H9 (cell line): ENCODE results near the gene ZNF182. TPM values are rescaled to one million over a fixed set of nuclear protein-coding genes. Genes with fewer than 3 reads are reported as not detected.
"Not testable (repeated sequence)": the region's sequence is repeated elsewhere in the genome, so short reads cannot be mapped to it uniquely, and the experiment has no call there.

Source experiments
- DNase-seq: peaks from one replicate; pipeline ENCODE4 v3.0.0-alpha.2; 2017
- H2AFZ ChIP-seq: one replicate; pipeline ENCODE4 v1.6.1; 2013; ENCODE audit warnings: mild to moderate bottlenecking, low read length, control low read depth, moderate library complexity
- H2AK5ac ChIP-seq: 2 replicates; pipeline ENCODE4 v1.6.1; 2013; ENCODE audit warnings: low read length, control low read depth, mixed read lengths; ENCODE audit not compliant: insufficient read length
- H2BK120ac ChIP-seq: one replicate; pipeline ENCODE4 v1.6.1; 2013; ENCODE audit warnings: low read depth, mild to moderate bottlenecking, low read length, control low read depth, inconsistent platforms; ENCODE audit not compliant: poor library complexity, severe bottlenecking
- H2BK12ac ChIP-seq: 2 replicates; pipeline ENCODE4 v1.6.1; 2013; ENCODE audit warnings: low read length, control low read depth, mixed read lengths, low read depth; ENCODE audit not compliant: insufficient read length
- H2BK15ac ChIP-seq: 2 replicates; pipeline ENCODE4 v1.6.1; 2013; ENCODE audit warnings: low read depth, low read length, control low read depth
- H2BK20ac ChIP-seq: one replicate; pipeline ENCODE4 v1.6.1; 2013; ENCODE audit warnings: low read depth, mild to moderate bottlenecking, low read length, control low read depth, inconsistent platforms; ENCODE audit not compliant: poor library complexity, severe bottlenecking
- H2BK5ac ChIP-seq: 2 replicates; pipeline ENCODE4 v1.6.1; 2013; ENCODE audit warnings: low read length, control low read depth, mixed read lengths; ENCODE audit not compliant: insufficient read length
- H3K14ac ChIP-seq: 2 replicates; pipeline ENCODE4 v1.6.1; 2013; ENCODE audit warnings: low read length, control low read depth; ENCODE audit not compliant: insufficient read depth
- H3K18ac ChIP-seq: 2 replicates; pipeline ENCODE4 v1.6.1; 2013; ENCODE audit warnings: low read depth, mild to moderate bottlenecking, mixed read lengths, low read length, control low read depth; ENCODE audit not compliant: insufficient read length
- H3K23ac ChIP-seq: 2 replicates; pipeline ENCODE4 v1.6.1; 2013; ENCODE audit warnings: low read length, control low read depth, mixed read lengths, low read depth; ENCODE audit not compliant: insufficient read length
- H3K23me2 ChIP-seq: 2 replicates; pipeline ENCODE4 v1.6.1; 2013; ENCODE audit warnings: low read depth, mild to moderate bottlenecking, mixed read lengths, low read length, control low read depth; ENCODE audit not compliant: insufficient read length, poor library complexity, severe bottlenecking
- H3K27ac ChIP-seq: 2 replicates; pipeline ENCODE4 v1.5.1; 2013; ENCODE audit warnings: low read length, control low read depth, mixed read lengths, low read depth; ENCODE audit not compliant: insufficient read length
- H3K27me3 ChIP-seq: 2 replicates; pipeline ENCODE4 v1.6.1; 2013; ENCODE audit warnings: low read length, control low read depth, inconsistent platforms; ENCODE audit not compliant: insufficient read depth
- H3K4ac ChIP-seq: 2 replicates; pipeline ENCODE4 v1.6.1; 2013; ENCODE audit warnings: low read depth, mild to moderate bottlenecking, control low read depth, inconsistent platforms, low read length, moderate library complexity
- H3K4me1 ChIP-seq: 2 replicates; pipeline ENCODE4 v1.6.1; 2013; ENCODE audit warnings: low read length, control low read depth, inconsistent platforms; ENCODE audit not compliant: insufficient read depth
- H3K4me2 ChIP-seq: 2 replicates; pipeline ENCODE4 v1.6.1; 2013; ENCODE audit warnings: low read length, control low read depth, mixed read lengths; ENCODE audit not compliant: insufficient read length, insufficient read depth
- H3K56ac ChIP-seq: 2 replicates; pipeline ENCODE4 v1.6.1; 2013; ENCODE audit warnings: low read depth, mild to moderate bottlenecking, mixed read lengths, low read length, control low read depth; ENCODE audit not compliant: insufficient read length
- H3K79me1 ChIP-seq: 2 replicates; pipeline ENCODE4 v1.6.1; 2013; ENCODE audit warnings: low read depth, mild to moderate bottlenecking, moderate library complexity, low read length, control low read depth, inconsistent platforms; ENCODE audit not compliant: insufficient read depth, poor library complexity, severe bottlenecking
- H3K79me2 ChIP-seq: 2 replicates; pipeline ENCODE4 v1.6.1; 2013; ENCODE audit warnings: low read length, control low read depth, inconsistent platforms; ENCODE audit not compliant: insufficient read depth
- H3K9ac ChIP-seq: 2 replicates; pipeline ENCODE4 v1.6.1; 2013; ENCODE audit warnings: low read length, control low read depth, mixed read lengths; ENCODE audit not compliant: insufficient read length; ENCODE audit errors: extremely low read depth
- H3K9me3 ChIP-seq: one replicate; pipeline ENCODE4 v1.6.1; 2013; ENCODE audit warnings: low read depth, low read length, inconsistent platforms; ENCODE audit not compliant: control insufficient read depth
- H3T11ph ChIP-seq: one replicate; pipeline ENCODE4 v1.6.1; 2013; ENCODE audit warnings: mild to moderate bottlenecking, low read length, control low read depth, inconsistent platforms
- H4K20me1 ChIP-seq: one replicate; pipeline ENCODE4 v1.6.1; 2013; ENCODE audit not compliant: control insufficient read depth, insufficient read length, insufficient read depth
- H4K5ac ChIP-seq: 2 replicates; pipeline ENCODE4 v1.6.1; 2013; ENCODE audit warnings: low read depth, mild to moderate bottlenecking, mixed read lengths, low read length, control low read depth; ENCODE audit not compliant: insufficient read length
- H4K8ac ChIP-seq: replicated peaks from 2 replicates; pipeline ENCODE4 v1.6.1; 2013; ENCODE audit warnings: low read length, control low read depth, mixed read lengths, low read depth; ENCODE audit not compliant: insufficient read length
- H4K91ac ChIP-seq: 2 replicates; pipeline ENCODE4 v1.6.1; 2013; ENCODE audit warnings: low read depth, mild to moderate bottlenecking, moderate library complexity, mixed read lengths, low read length, control low read depth; ENCODE audit not compliant: insufficient read length
- H3K27ac Mint-ChIP-seq, 3 experiments: 2 replicates in 2 of 3; 3 replicates in 1 of 3; pipeline ENCODE4 v1.8.0; 2020 to 2021; ENCODE audit warnings: mixed read lengths in 3 of 3, mild to moderate bottlenecking in 1 of 3, moderate library complexity in 1 of 3
- H3K27me3 Mint-ChIP-seq: 2 replicates; pipeline ENCODE4 v1.8.0; 2021; ENCODE audit warnings: low read depth, mild to moderate bottlenecking, moderate library complexity, mixed read lengths
- H3K36me3 Mint-ChIP-seq, 3 experiments: 2 replicates in 2 of 3; 3 replicates in 1 of 3; pipeline ENCODE4 v1.8.0; 2020 to 2021; ENCODE audit warnings: low read depth in 3 of 3, mixed read lengths in 3 of 3; ENCODE audit not compliant: insufficient read depth in 1 of 3
- H3K4me1 Mint-ChIP-seq, 2 experiments: 2 replicates each; pipeline ENCODE4 v1.8.0; 2020; ENCODE audit warnings: mixed read lengths in 2 of 2
- H3K4me3 Mint-ChIP-seq, 2 experiments: 2 replicates in 1 of 2; 3 replicates in 1 of 2; pipeline ENCODE4 v1.8.0; 2020 to 2021; ENCODE audit warnings: mild to moderate bottlenecking in 2 of 2, mixed read lengths in 2 of 2, moderate library complexity in 1 of 2
- H3K9me3 Mint-ChIP-seq, 2 experiments: 2 replicates in 1 of 2; 3 replicates in 1 of 2; pipeline ENCODE4 v1.8.0; 2020; ENCODE audit warnings: mild to moderate bottlenecking in 2 of 2, mixed read lengths in 2 of 2, moderate library complexity in 1 of 2
- WGBS: extraction: QIAGEN DNeasy Blood & Tissue Kit; methylation state at CpG from one replicate; pipeline ENCODE4 v1.1.7; 2013; ENCODE audit warnings: missing lambda C conversion rate, low lambda C conversion rate, mixed read lengths; ENCODE audit not compliant: insufficient read length; ENCODE audit errors: extremely low coverage; 5-methylcytosine and 5-hydroxymethylcytosine counted together
- total RNA-seq: library from RNA; stranded (reverse); gene quantifications from 2 replicates; pipeline ENCODE4 v1.2.1, GENCODE V29; 2021

ZNF182 gene
- total RNA-seq, 1 experiment from 2014 or later, result 7.6 TPM

DNA sequence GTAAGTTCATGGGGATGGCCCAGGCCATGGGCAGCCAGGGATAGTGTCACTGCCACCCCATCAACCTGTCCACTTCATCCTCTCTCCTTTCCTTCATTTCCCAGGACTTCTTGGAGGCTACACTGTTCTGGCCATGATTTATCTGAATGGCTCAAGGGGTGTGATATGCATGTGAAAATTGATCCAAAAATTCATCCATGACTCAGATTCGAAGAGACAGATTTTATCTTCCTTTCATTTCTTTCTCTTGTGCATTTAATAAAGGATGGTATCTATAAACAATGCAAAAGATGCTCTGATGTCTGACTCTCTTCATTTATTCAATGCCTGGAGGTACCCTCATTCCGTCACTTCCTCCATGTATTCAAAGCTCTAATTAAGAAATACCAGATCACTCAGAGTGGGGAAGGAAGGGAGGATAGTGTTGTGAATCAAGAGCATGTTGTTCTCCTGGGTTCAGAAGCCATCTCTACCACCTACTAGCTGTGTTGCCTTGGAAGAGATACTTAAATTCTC, 5.7 kb upstream of the ZNF182 start:
- not testable (repeated sequence) for H3K4ac ChIP-seq, H3K9me3 ChIP-seq, H2BK12ac ChIP-seq, H2AFZ ChIP-seq, H2BK20ac ChIP-seq, H3T11ph ChIP-seq, H4K20me1 ChIP-seq, H4K91ac ChIP-seq, H3K9ac ChIP-seq, H3K56ac ChIP-seq, H2BK120ac ChIP-seq, H3K4me1 Mint-ChIP-seq, H3K4me2 ChIP-seq, H4K8ac ChIP-seq, H3K27me3 ChIP-seq, H3K18ac ChIP-seq, H3K4me1 ChIP-seq, H3K27ac Mint-ChIP-seq, H2BK5ac ChIP-seq, H3K79me2 ChIP-seq, H3K4me3 Mint-ChIP-seq, H3K27me3 Mint-ChIP-seq, H3K27ac ChIP-seq, H3K36me3 Mint-ChIP-seq, H2BK15ac ChIP-seq, H3K79me1 ChIP-seq, H3K23ac ChIP-seq, H3K23me2 ChIP-seq, H4K5ac ChIP-seq, H3K14ac ChIP-seq, H2AK5ac ChIP-seq, DNase-seq
- peaks cover 15 to 21% of the 10 kb centered on the region in 2 experiments for H3K9me3 Mint-ChIP-seq
- no CpG with 5 or more reads among the region's 2 CpGs for WGBS

GRCh38 chrX:48006688-48007087, 2.9 kb upstream of the ZNF182 start, which contains the start of gene SPACA5:
Gene SPACA5, plus strand, starts transcription at chrX:48006988. Its CDS starts 815 bp downstream, at chrX:48007803.
- not testable (repeated sequence) for H2BK12ac ChIP-seq, H4K5ac ChIP-seq, H3K23me2 ChIP-seq, H2BK5ac ChIP-seq, H2BK15ac ChIP-seq, H3K27ac ChIP-seq, H3K27me3 ChIP-seq, DNase-seq, H3K18ac ChIP-seq, H3K4ac ChIP-seq, H4K91ac ChIP-seq, H2AK5ac ChIP-seq, H3K79me2 ChIP-seq, H3K14ac ChIP-seq, H3K4me2 ChIP-seq, H3K9me3 ChIP-seq, H3K27ac Mint-ChIP-seq, H3K56ac ChIP-seq, H3K9ac ChIP-seq, H3K4me1 Mint-ChIP-seq, H3K4me1 ChIP-seq, H2BK120ac ChIP-seq, H3K79me1 ChIP-seq, H3K4me3 Mint-ChIP-seq, H2BK20ac ChIP-seq, H3K27me3 Mint-ChIP-seq, H3K23ac ChIP-seq, H3T11ph ChIP-seq, H2AFZ ChIP-seq, H4K20me1 ChIP-seq, H3K36me3 Mint-ChIP-seq, H4K8ac ChIP-seq
- WGBS, result no CpG with 5 or more reads among the region's 8 CpGs
- H3K9me3 Mint-ChIP-seq, result peaks cover 22 to 25% of the 10 kb centered on the region in 2 experiments
